Liver (tissue), 3 donors: ENCODE measurements around the gene SLFN14.

ENCODE experiments used
- FOXA1 ChIP-seq: IDR thresholded peaks from 2 replicates; pipeline ENCODE4 v1.6.1; 2016; ENCODE audit warnings: antibody characterized with exemption
- MAX ChIP-seq: IDR thresholded peaks from 2 replicates; pipeline ENCODE4 v1.6.1; 2016; ENCODE audit warnings: antibody characterized with exemption
- RXRA ChIP-seq, 2 donors: IDR thresholded peaks; 2 replicates each; pipeline ENCODE4 v1.6.1; 2017 to 2018; ENCODE audit warnings: antibody characterized with exemption in 2 of 2, mild to moderate bottlenecking in 1 of 2
- SP1 ChIP-seq: IDR thresholded peaks from 2 replicates; pipeline ENCODE4 v1.6.1; 2018; ENCODE audit warnings: antibody characterized with exemption, mild to moderate bottlenecking
- TAF1 ChIP-seq: conservative IDR thresholded peaks from 2 replicates; pipeline ENCODE4 v1.6.1; 2016; ENCODE audit warnings: antibody characterized with exemption, mild to moderate bottlenecking
- ZBTB33 ChIP-seq: IDR thresholded peaks from 2 replicates; pipeline ENCODE4 v1.6.1; 2016; ENCODE audit warnings: antibody characterized with exemption
- TF ChIP-seq, protein P1 (sequence below): fragments of 150-350 bp; IDR thresholded peaks from 2 replicates; pipeline ENCODE4 v1.5.1; 2017; ENCODE audit warnings: improper control_type of control experiment, low read depth, low read length; ENCODE audit not compliant: missing input control
- TF ChIP-seq, protein P2 (sequence below): IDR thresholded peaks from 2 replicates; pipeline ENCODE4 v1.6.1; 2016; ENCODE audit warnings: antibody characterized with exemption
- donor health status: healthy.
- donor health status: healthy.

DNA sequence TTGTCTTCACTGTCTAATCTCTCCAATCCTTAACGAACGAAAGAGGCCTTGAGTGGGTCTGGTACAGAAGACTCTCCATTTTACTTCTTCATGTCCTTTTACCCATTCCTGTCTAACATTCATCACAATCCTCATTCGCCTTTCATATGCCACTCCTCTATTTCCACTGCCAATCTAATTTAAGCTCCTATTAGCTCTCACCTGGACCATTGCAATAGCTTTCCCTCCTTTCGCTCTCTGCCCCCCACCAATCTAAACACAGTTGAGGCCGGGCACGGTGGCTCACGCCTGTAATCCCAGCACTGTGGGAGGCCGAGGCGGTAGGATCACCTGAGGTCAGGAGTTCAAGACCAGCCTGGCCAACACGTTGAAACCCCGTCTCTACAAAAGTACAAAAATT is 6.3 kb upstream of the SLFN14 start:
- TF ChIP-seq, protein P1, sequence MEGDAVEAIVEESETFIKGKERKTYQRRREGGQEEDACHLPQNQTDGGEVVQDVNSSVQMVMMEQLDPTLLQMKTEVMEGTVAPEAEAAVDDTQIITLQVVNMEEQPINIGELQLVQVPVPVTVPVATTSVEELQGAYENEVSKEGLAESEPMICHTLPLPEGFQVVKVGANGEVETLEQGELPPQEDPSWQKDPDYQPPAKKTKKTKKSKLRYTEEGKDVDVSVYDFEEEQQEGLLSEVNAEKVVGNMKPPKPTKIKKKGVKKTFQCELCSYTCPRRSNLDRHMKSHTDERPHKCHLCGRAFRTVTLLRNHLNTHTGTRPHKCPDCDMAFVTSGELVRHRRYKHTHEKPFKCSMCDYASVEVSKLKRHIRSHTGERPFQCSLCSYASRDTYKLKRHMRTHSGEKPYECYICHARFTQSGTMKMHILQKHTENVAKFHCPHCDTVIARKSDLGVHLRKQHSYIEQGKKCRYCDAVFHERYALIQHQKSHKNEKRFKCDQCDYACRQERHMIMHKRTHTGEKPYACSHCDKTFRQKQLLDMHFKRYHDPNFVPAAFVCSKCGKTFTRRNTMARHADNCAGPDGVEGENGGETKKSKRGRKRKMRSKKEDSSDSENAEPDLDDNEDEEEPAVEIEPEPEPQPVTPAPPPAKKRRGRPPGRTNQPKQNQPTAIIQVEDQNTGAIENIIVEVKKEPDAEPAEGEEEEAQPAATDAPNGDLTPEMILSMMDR: no peak
- TF ChIP-seq FOXA1: no peak
- TF ChIP-seq, protein P2, sequence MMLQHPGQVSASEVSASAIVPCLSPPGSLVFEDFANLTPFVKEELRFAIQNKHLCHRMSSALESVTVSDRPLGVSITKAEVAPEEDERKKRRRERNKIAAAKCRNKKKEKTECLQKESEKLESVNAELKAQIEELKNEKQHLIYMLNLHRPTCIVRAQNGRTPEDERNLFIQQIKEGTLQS: no peak
- no peak for TF ChIP-seq SP1
- TF ChIP-seq RXRA (IDR thresholded peaks at IDR 0.05): no peak
- no peak for TF ChIP-seq MAX
- TF ChIP-seq ZBTB33: no peak
- no peak for TF ChIP-seq TAF1
